ENCODE measurements around the gene MYL3. TPM values are rescaled to one million over a fixed set of nuclear protein-coding genes. Genes with fewer than 3 reads are reported as not detected.

Gene MYL3
- polyA plus RNA-seq, 1 of the 3 experiments (the other 2 are of a cell fraction) = not detected

- Histone ChIP-seq H3K27ac (ENCODE audit: low read depth in 2 of 2, low read length in 1 of 2) (no peak overlapping the region), H3K36me3 (replicated peaks in 1 of 2; ENCODE audit: control insufficient read depth in 1 of 2, insufficient read depth in 2 of 2, low read length in 1 of 2) (no peaks in the 10 kb centered on the region), H3K4me2 (no peak overlapping the region), H3K4me1 (ENCODE audit: control insufficient read depth in 1 of 2, insufficient read depth in 2 of 2, low read depth in 1 of 2, low read length in 1 of 2) (peaks cover 0 to 14% of the 10 kb centered on the region in 2 experiments; a peak in 1 of 4 replicates), H3K9me3 (no peaks in the 10 kb centered on the region), H3F3A (replicated peaks; ENCODE audit: insufficient read depth) (peaks cover 7% of the 10 kb centered on the region), H4K20me1 (ENCODE audit: insufficient read depth) (no peaks in the 10 kb centered on the region), H3K79me2 (ENCODE audit: insufficient read depth) (no peaks in the 10 kb centered on the region), H2AFZ (ENCODE audit: low read depth) (no peak overlapping the region), H3K9me2 (no peaks in the 10 kb centered on the region), H3K27me3 (ENCODE audit: insufficient read depth) (peaks cover 8% of the 10 kb centered on the region), H3K9ac (no peak overlapping the region), H3K4me3 (ENCODE audit: low read depth in 2 of 2, low read length in 1 of 2) (no peak overlapping the region)
- ChIA-PET CTCF (interaction anchor here (0.8 to 31.0 kb wide), 7 partner anchors 14 to 399 kb away, joined by 3 to 480 read pairs (median 4); partner anchors contain the start of gene PTH1R), POLR2A (no interaction called here)
- no peak for DNase-seq
- TF ChIP-seq MXI1 (IDR thresholded peaks at IDR 0.05; ENCODE audit: low read depth, low read length) = no peak
- 58% methylated on average over 7 of the region's 7 CpGs for WGBS (ENCODE audit: low lambda C conversion rate)
Observed at GRCh38 chr3:46887980-46888494, 24.8 kb upstream of the MYL3 start.

DNA sequence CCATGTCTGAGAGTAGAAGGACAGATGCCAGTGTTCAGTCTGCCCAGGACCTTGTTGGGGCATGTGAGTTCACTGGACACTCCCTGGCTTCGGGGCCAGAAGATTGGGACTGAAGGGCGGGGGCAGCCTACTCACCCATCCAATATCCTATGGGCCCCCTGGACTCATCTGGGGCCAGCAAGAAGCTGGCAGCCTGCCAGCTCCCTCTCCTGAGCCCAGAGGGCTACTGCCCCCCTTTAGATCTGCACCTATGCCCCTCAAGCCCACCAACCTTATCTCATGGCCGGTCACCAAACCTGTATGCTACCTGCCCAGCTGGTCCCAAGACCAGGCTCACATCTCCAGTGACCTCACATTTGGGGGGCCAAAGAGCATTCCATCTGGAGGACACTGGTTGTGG lies 22.4 kb upstream of the MYL3 start:
- H3K9ac ChIP-seq = no peak overlapping the region
- no peak overlapping the region for H3K4me3 ChIP-seq (ENCODE audit: low read depth in 2 of 2, low read length in 1 of 2)
- H2AFZ ChIP-seq (ENCODE audit: low read depth) = no peak overlapping the region
- peaks cover 0 to 8% of the 10 kb centered on the region in 2 experiments; a peak in 1 of 4 replicates for H3K4me1 ChIP-seq (ENCODE audit: control insufficient read depth in 1 of 2, insufficient read depth in 2 of 2, low read depth in 1 of 2, low read length in 1 of 2)
- ChIA-PET POLR2A (no interaction called here), CTCF (interaction anchor here (0.6 to 31.0 kb wide), 7 partner anchors 9 to 397 kb away, joined by 3 to 480 read pairs (median 14); partner anchors contain the start of gene PTH1R)
- no peaks in the 10 kb centered on the region for H4K20me1 ChIP-seq (ENCODE audit: insufficient read depth)
- H3K9me3 ChIP-seq = no peaks in the 10 kb centered on the region
- H3K27ac ChIP-seq (ENCODE audit: low read depth in 2 of 2, low read length in 1 of 2) = no peak overlapping the region
- H3F3A ChIP-seq (replicated peaks; ENCODE audit: insufficient read depth) = peaks cover 7% of the 10 kb centered on the region
- no peaks in the 10 kb centered on the region for H3K36me3 ChIP-seq (replicated peaks in 1 of 2; ENCODE audit: control insufficient read depth in 1 of 2, insufficient read depth in 2 of 2, low read length in 1 of 2)
- 100% methylated on average over 1 of the region's 3 CpGs for WGBS (ENCODE audit: low lambda C conversion rate)
- H3K79me2 ChIP-seq (ENCODE audit: insufficient read depth) = no peaks in the 10 kb centered on the region
- H3K27me3 ChIP-seq (ENCODE audit: insufficient read depth) = peaks cover 21% of the 10 kb centered on the region
- no peak for TF ChIP-seq MXI1 (IDR thresholded peaks at IDR 0.05; ENCODE audit: low read depth, low read length)
- TF ChIP-seq EP300 (IDR thresholded peaks at IDR 0.05; ENCODE audit: borderline replicate concordance in 1 of 2, low read depth in 1 of 2, low read length in 1 of 2) = no peak
- TF ChIP-seq EZH2phosphoT487 (IDR thresholded peaks at IDR 0.05; ENCODE audit: borderline replicate concordance, low read depth) = no peak
- TF ChIP-seq RCOR1 (IDR thresholded peaks at IDR 0.05; ENCODE audit: low read length) = no peak
- TF ChIP-seq FOXJ3 (CRISPR knock-in tag; IDR thresholded peaks at IDR 0.05) = no peak
- no peak for TF ChIP-seq SIN3A (IDR thresholded peaks at IDR 0.05; ENCODE audit: borderline replicate concordance, low read depth, low read length)
- no peak for TF ChIP-seq RAD21 (IDR thresholded peaks at IDR 0.05; ENCODE audit: low read length)
- no peak for TF ChIP-seq JUND (IDR thresholded peaks at IDR 0.05)
- TF ChIP-seq, protein P1, sequence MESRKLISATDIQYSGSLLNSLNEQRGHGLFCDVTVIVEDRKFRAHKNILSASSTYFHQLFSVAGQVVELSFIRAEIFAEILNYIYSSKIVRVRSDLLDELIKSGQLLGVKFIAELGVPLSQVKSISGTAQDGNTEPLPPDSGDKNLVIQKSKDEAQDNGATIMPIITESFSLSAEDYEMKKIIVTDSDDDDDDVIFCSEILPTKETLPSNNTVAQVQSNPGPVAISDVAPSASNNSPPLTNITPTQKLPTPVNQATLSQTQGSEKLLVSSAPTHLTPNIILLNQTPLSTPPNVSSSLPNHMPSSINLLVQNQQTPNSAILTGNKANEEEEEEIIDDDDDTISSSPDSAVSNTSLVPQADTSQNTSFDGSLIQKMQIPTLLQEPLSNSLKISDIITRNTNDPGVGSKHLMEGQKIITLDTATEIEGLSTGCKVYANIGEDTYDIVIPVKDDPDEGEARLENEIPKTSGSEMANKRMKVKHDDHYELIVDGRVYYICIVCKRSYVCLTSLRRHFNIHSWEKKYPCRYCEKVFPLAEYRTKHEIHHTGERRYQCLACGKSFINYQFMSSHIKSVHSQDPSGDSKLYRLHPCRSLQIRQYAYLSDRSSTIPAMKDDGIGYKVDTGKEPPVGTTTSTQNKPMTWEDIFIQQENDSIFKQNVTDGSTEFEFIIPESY (IDR thresholded peaks at IDR 0.05; ENCODE audit: borderline replicate concordance, low read depth) = no peak
- no peak for TF ChIP-seq TCF12 (IDR thresholded peaks at IDR 0.05)
- no peak for TF ChIP-seq FOXM1 (IDR thresholded peaks at IDR 0.05; ENCODE audit: low read depth)
- TF ChIP-seq USF1 (IDR thresholded peaks at IDR 0.05; ENCODE audit: borderline replicate concordance, low read depth) = no peak
- TF ChIP-seq CTCF (IDR thresholded peaks at IDR 0.05) = no peak
- TF ChIP-seq GABPA (IDR thresholded peaks at IDR 0.05; ENCODE audit: low read depth) = no peak
- H3K4me2 ChIP-seq = no peak overlapping the region
- no peaks in the 10 kb centered on the region for H3K9me2 ChIP-seq
- no peak for DNase-seq

All from SK-N-SH (cell line).